OCI-LY7 (cell line): Measurements from ENCODE around the gene ZFP36L1. TPM values are rescaled to one million over a fixed set of nuclear protein-coding genes. Genes with fewer than 3 reads are reported as not detected.

Source experiments
- BruUV-seq: library from RNA; stranded (reverse); fragments of 400-500 nt; replicated peaks from 2 replicates; lab custom pipeline; 2021; lab: Mats Ljungman, UMichigan
- CTCF ChIA-PET: fragments of 300-600 bp; sonication (Branson Sonifier 250); formaldehyde crosslinking; loops from one replicate; lab custom pipeline; 2022; ENCODE audit warnings: antibody characterized with exemption; ENCODE audit not compliant: unreplicated experiment; lab: Charles Lee
- POLR2A ChIA-PET: fragments of 300-600 bp; sonication (Branson Sonifier 250); formaldehyde crosslinking; loops from one replicate; lab custom pipeline; 2022; ENCODE audit warnings: antibody characterized with exemption; lab: Charles Lee
- DNase-seq: peaks from one replicate; pipeline ENCODE4 v3.0.0-alpha.2; 2015; ENCODE audit warnings: low spot score
- H2AFZ ChIP-seq: fragments of 200-600 bp; sonication (generic), shearing (Covaris generic); 2 replicates; pipeline ENCODE4 v1.6.1; 2014; ENCODE audit warnings: mild to moderate bottlenecking, antibody characterized with exemption, low read length, moderate library complexity
- H3K27ac ChIP-seq: fragments of 200-600 bp; sonication (generic); 2 replicates; pipeline ENCODE4 v1.5.1; 2014; ENCODE audit warnings: mixed run types, low read depth, mild to moderate bottlenecking, moderate library complexity, low read length, inconsistent platforms; ENCODE audit not compliant: poor library complexity, severe bottlenecking
- H3K36me3 ChIP-seq: fragments of 200-600 bp; sonication (generic); 2 replicates; pipeline ENCODE4 v1.6.1; 2014; ENCODE audit warnings: mild to moderate bottlenecking, antibody characterized with exemption, low read length, moderate library complexity, mixed read lengths; ENCODE audit not compliant: insufficient read depth
- H3K4me1 ChIP-seq: fragments of 200-600 bp; sonication (generic); 2 replicates; pipeline ENCODE4 v1.5.1; 2014; ENCODE audit warnings: mild to moderate bottlenecking, low read length; ENCODE audit not compliant: insufficient read depth, poor library complexity, severe bottlenecking
- H3K4me2 ChIP-seq: fragments of 200-600 bp; sonication (generic); 2 replicates; pipeline ENCODE4 v1.6.1; 2014; ENCODE audit warnings: mild to moderate bottlenecking, low read length
- H3K4me3 ChIP-seq: fragments of 200-600 bp; sonication (generic); 2 replicates; pipeline ENCODE4 v1.5.1; 2014; ENCODE audit warnings: mild to moderate bottlenecking, low read depth, low read length; ENCODE audit not compliant: poor library complexity, severe bottlenecking
- H3K79me2 ChIP-seq: fragments of 200-600 bp; sonication (generic); 2 replicates; pipeline ENCODE4 v1.6.1; 2016; ENCODE audit warnings: low read depth, mild to moderate bottlenecking, low read length, moderate library complexity, mixed read lengths; ENCODE audit not compliant: insufficient read depth
- H3K9me2 ChIP-seq: fragments of 200-600 bp; sonication (generic); 2 replicates; pipeline ENCODE4 v1.6.1; 2016; ENCODE audit warnings: mild to moderate bottlenecking, low read length, mixed read lengths; ENCODE audit not compliant: insufficient read depth
- H3K9me3 ChIP-seq: fragments of 200-600 bp; sonication (generic); 2 replicates; pipeline ENCODE4 v1.6.1; 2014; ENCODE audit warnings: mild to moderate bottlenecking, mixed run types, low read length, mixed read lengths
- H4K20me1 ChIP-seq: fragments of 200-600 bp; sonication (generic); 2 replicates; pipeline ENCODE4 v1.6.1; 2014; ENCODE audit warnings: mild to moderate bottlenecking, antibody characterized with exemption, low read length, moderate library complexity, mixed read lengths; ENCODE audit not compliant: insufficient read depth
- CTCF ChIP-seq: fragments of 200-600 bp; sonication (generic); conservative IDR thresholded peaks from 2 replicates; pipeline ENCODE4 v1.5.1; 2014; ENCODE audit warnings: mild to moderate bottlenecking, antibody characterized with exemption, low read length, moderate library complexity, mixed read lengths
- EZH2phosphoT487 ChIP-seq: fragments of 200-600 bp; sonication (generic); IDR thresholded peaks from 2 replicates; pipeline ENCODE4 v1.6.1; 2018; ENCODE audit warnings: low read depth, borderline replicate concordance, mild to moderate bottlenecking, mixed run types, antibody characterized with exemption, low read length, moderate library complexity, mixed read lengths
- intact Hi-C: fragments of 100-400 bp; cut with micrococcal nuclease; formaldehyde crosslinking; loops from one replicate; pipeline ENCODE4 v1.10.0; 2022; ENCODE audit not compliant: unreplicated experiment
- total RNA-seq, 2 experiments: library from RNA; depleted of rRNA in 1 of 2; stranded (reverse); fragments of >200 nt in 1 of 2; shearing (Covaris generic) in 1 of 2; gene quantifications; 2 replicates each; pipeline ENCODE4 v1.2.3, GENCODE V29; 2014 to 2022

Gene ZFP36L1
- total RNA-seq, 2 experiments from 2014 or later = 24.2 to 57.0 TPM

- H3K36me3 ChIP-seq = no peaks in the 10 kb centered on the region
- ChIA-PET CTCF (interaction anchor here (0.6 kb wide), 1 partner anchor 31 kb away, joined by 3 read pairs; the partner anchor contains the start of gene ZFP36L1), POLR2A (interaction anchor here (0.6 to 1.0 kb wide), 2 partner anchors 449 to 652 kb away, joined by 3 read pairs; no protein-coding TSS in a partner anchor)
- DNase-seq = no peak
- no peak for TF ChIP-seq EZH2phosphoT487
- H3K4me2 ChIP-seq = no peak overlapping the region
- peaks cover 46% of the 10 kb centered on the region for H3K4me1 ChIP-seq
- no peaks in the 10 kb centered on the region for H3K9me2 ChIP-seq
- no TSS peak for BruUV-seq
- peak overlapping the region; percentile 82; the same call in 1 of the 2 replicates for H2AFZ ChIP-seq
- H4K20me1 ChIP-seq = no peaks in the 10 kb centered on the region
- H3K27ac ChIP-seq = no peak overlapping the region
- no peak overlapping the region for H3K4me3 ChIP-seq
- no peaks in the 10 kb centered on the region for H3K79me2 ChIP-seq
- intact Hi-C loops = loop anchor here (2.0 to 10.0 kb wide), 3 partner anchors 575 to 989 kb away; no protein-coding TSS in a partner anchor
- no peaks in the 10 kb centered on the region for H3K9me3 ChIP-seq
These were observed 30.8 kb upstream of the ZFP36L1 start for GRCh38 chr14:68823434-68824206.

- Histone ChIP-seq H3K36me3 (no peaks in the 10 kb centered on the region), H2AFZ (peak overlapping the region; percentile 82; the same call in 1 of the 2 replicates), H3K79me2 (no peaks in the 10 kb centered on the region), H3K9me3 (no peaks in the 10 kb centered on the region), H3K27ac (peak overlapping the region; percentile 32), H3K4me2 (peak overlapping the region; percentile 64; the same call in 1 of the 2 replicates), H3K4me1 (peaks cover 53% of the 10 kb centered on the region), H3K4me3 (no peak overlapping the region), H4K20me1 (no peaks in the 10 kb centered on the region), H3K9me2 (no peaks in the 10 kb centered on the region)
- ChIA-PET CTCF (interaction anchor here (0.6 kb wide), 1 partner anchor 95 kb away, joined by 4 read pairs; no protein-coding TSS in a partner anchor), POLR2A (interaction anchor here (1.0 kb wide), 1 partner anchor 448 kb away, joined by 3 read pairs; no protein-coding TSS in a partner anchor)
- no TSS peak for BruUV-seq
- TF ChIP-seq CTCF (no peak), EZH2phosphoT487 (no peak)
- intact Hi-C loops = loop anchor here (10.0 kb wide), 1 partner anchor 988 kb away; no protein-coding TSS in a partner anchor
- DNase-seq = no peak
These were observed 30.1 kb upstream of the ZFP36L1 start for GRCh38 chr14:68822926-68823325.

GRCh38 chr14:68822132-68822651, 29.3 kb upstream of the ZFP36L1 start:
- intact Hi-C loops = loop anchor here (10.0 kb wide), 1 partner anchor 987 kb away; no protein-coding TSS in a partner anchor
- ChIA-PET CTCF (no interaction called here), POLR2A (interaction anchor here (0.6 to 1.0 kb wide), 2 partner anchors 447 to 513 kb away, joined by 3 read pairs; no protein-coding TSS in a partner anchor)
- no peaks in the 10 kb centered on the region for H3K9me2 ChIP-seq
- DNase-seq = peak; percentile 75
- no peaks in the 10 kb centered on the region for H3K36me3 ChIP-seq
- no peaks in the 10 kb centered on the region for H4K20me1 ChIP-seq
- BruUV-seq = no TSS peak
- peak overlapping the region; percentile 32 for H3K27ac ChIP-seq
- peak overlapping the region; percentile 51 for H3K4me3 ChIP-seq
- H3K9me3 ChIP-seq = no peaks in the 10 kb centered on the region
- no peaks in the 10 kb centered on the region for H3K79me2 ChIP-seq
- peaks cover 61% of the 10 kb centered on the region for H3K4me1 ChIP-seq
- H3K4me2 ChIP-seq = peak overlapping the region; percentile 64
- TF ChIP-seq CTCF = no peak
- no peak for TF ChIP-seq EZH2phosphoT487
- H2AFZ ChIP-seq = peak overlapping the region; percentile 82
